B cell (primary cell): ENCODE measurements around the gene PDLIM4.

Source experiments
- CTCF ChIP-seq: fragments of 200-600 bp; IDR thresholded peaks from one replicate; pipeline ENCODE4 v1.8.0; 2022; ENCODE audit warnings: antibody characterized with exemption, mild to moderate bottlenecking
- EZH2 ChIP-seq: IDR thresholded peaks from 2 replicates; pipeline ENCODE4 v1.6.1; 2012; ENCODE audit warnings: borderline replicate concordance, low read depth, mild to moderate bottlenecking, moderate library complexity, low read length; ENCODE audit not compliant: insufficient read depth, poor library complexity, severe bottlenecking

GRCh38 chr5:132313961-132314432, 56.5 kb downstream of the PDLIM4 start:
- TF ChIP-seq CTCF (no peak), EZH2 (no peak)
